Spleen (tissue), 11 donors: Measurements from ENCODE around the gene DDAH2. TPM values are rescaled to one million over a fixed set of nuclear protein-coding genes. Genes with fewer than 3 reads are reported as not detected.
A peak's percentile ranks its signal among the peaks of the same experiment; 100 is the strongest.

Source experiments
- DNase-seq: peaks from one replicate; pipeline ENCODE4 v3.0.0-alpha.2; 2020
- H3K27ac ChIP-seq, 8 donors: fragments of 200-600 bp; sonication (generic) in 7 of 8; 1 replicate in 4 of 8; 2 replicates in 4 of 8; pipeline versions ENCODE4 v1.5.0 to v1.8.0; 2016 to 2021; ENCODE audit warnings: inconsistent platforms in 4 of 8, mild to moderate bottlenecking in 4 of 8, moderate library complexity in 1 of 8
- H3K27me3 ChIP-seq, 7 donors: fragments of 200-600 bp; sonication (generic) in 6 of 7; replicated peaks in 1 of 7; 1 replicate in 4 of 7; 2 replicates in 3 of 7; pipeline versions ENCODE4 v1.5.0 to v1.8.0; 2016 to 2021; ENCODE audit warnings: inconsistent platforms in 3 of 7, mild to moderate bottlenecking in 1 of 7
- H3K36me3 ChIP-seq, 6 donors: fragments of 200-600 bp; sonication (generic) in 5 of 6; 1 replicate in 4 of 6; 2 replicates in 2 of 6; pipeline versions ENCODE4 v1.5.0 to v1.8.0; 2016 to 2021; ENCODE audit warnings: inconsistent platforms in 2 of 6
- H3K4me1 ChIP-seq, 6 donors: fragments of 200-600 bp; sonication (generic) in 5 of 6; 1 replicate in 3 of 6; 2 replicates in 3 of 6; pipeline versions ENCODE4 v1.5.0 to v1.8.0; 2016 to 2021; ENCODE audit warnings: inconsistent platforms in 3 of 6
- H3K4me3 ChIP-seq, 8 donors: fragments of 200-600 bp; sonication (generic) in 7 of 8; 1 replicate in 4 of 8; 2 replicates in 4 of 8; pipeline versions ENCODE4 v1.5.0 to v1.8.0; 2016 to 2021; ENCODE audit warnings: inconsistent platforms in 4 of 8, mild to moderate bottlenecking in 4 of 8, moderate library complexity in 2 of 8
- H3K9me3 ChIP-seq, 8 donors: fragments of 200-600 bp; sonication (generic) in 7 of 8; 1 replicate in 4 of 8; 2 replicates in 4 of 8; pipeline versions ENCODE4 v1.5.0 to v1.8.0; 2016 to 2021; ENCODE audit warnings: inconsistent platforms in 4 of 8
- POLR2A ChIP-seq, 3 donors: fragments of 450-650 bp; IDR thresholded peaks; one replicate each; pipeline ENCODE4 v1.5.1; 2017; ENCODE audit warnings: antibody characterized with exemption in 3 of 3, mild to moderate bottlenecking in 1 of 3
- POLR2AphosphoS5 ChIP-seq, 3 donors: sonication (generic); formaldehyde crosslinking; IDR thresholded peaks; one replicate each; pipeline ENCODE4 v1.5.1; 2017; ENCODE audit warnings: antibody characterized with exemption in 3 of 3
- WGBS, 5 donors: extraction: QIAGEN DNeasy Blood & Tissue Kit in 3 of 5; methylation state at CpG; one replicate each; pipeline versions ENCODE4 v1.1.5 to v1.1.7; 2013 to 2018; 5-methylcytosine and 5-hydroxymethylcytosine counted together
- intact Hi-C: fragments of 100-400 bp; cut with DNase I; formaldehyde crosslinking; loops from one replicate; pipeline ENCODE4 v1.15.0; 2023; ENCODE audit warnings: low total_unique reads
- polyA plus RNA-seq, 3 donors: library from polyadenylated mRNA; stranded (reverse); fragments of 200-250 nt; gene quantifications; one replicate each; pipeline ENCODE4 v1.2.1, GENCODE V29; 2013
- total RNA-seq, 7 donors: library from RNA; depleted of rRNA in 3 of 7; stranded (reverse); fragments of >200 nt in 3 of 7; fragmentation: NEBNext Ultra II Directional in 4 of 7; extraction: Animal tissue kit (Norgen Biotek cat#: 25700) in 4 of 7; gene quantifications; one replicate each; pipeline versions ENCODE4 v1.1.0 to v1.2.1, GENCODE V29; 2016 to 2021
- TF ChIP-seq, protein P1 (sequence below), 11 experiments: fragments of 200-600 bp in 7 of 11; fragments of 450-650 bp in 4 of 11; sonication (generic) in 4 of 11; IDR thresholded peaks in 8 of 11; conservative IDR thresholded peaks in 3 of 11; 1 replicate in 7 of 11; 2 replicates in 4 of 11; pipeline versions ENCODE4 v1.4.0 to v1.8.0; 2016 to 2021; ENCODE audit warnings: antibody characterized with exemption in 11 of 11, inconsistent platforms in 4 of 11, mild to moderate bottlenecking in 1 of 11
- donor health status: healthy with polysubstance abuse.
- donor health status: DM: no; HTN: no; CAD: no; lungs with moderate emphysema.
- donor health status: DM: no; HTN: no; CAD: no.
- donor health status: Bipolar disorder and iron deficiency.
- donor health status: healthy.
- donor health status: DM: no; HTN: no; CAD: no.
- donor health status: DM: yes; HTN: yes; CAD: no.

DDAH2 gene
- total and polyA plus RNA-seq, 10 donors, result 63.0 to 116 (median 76.7) TPM

DNA sequence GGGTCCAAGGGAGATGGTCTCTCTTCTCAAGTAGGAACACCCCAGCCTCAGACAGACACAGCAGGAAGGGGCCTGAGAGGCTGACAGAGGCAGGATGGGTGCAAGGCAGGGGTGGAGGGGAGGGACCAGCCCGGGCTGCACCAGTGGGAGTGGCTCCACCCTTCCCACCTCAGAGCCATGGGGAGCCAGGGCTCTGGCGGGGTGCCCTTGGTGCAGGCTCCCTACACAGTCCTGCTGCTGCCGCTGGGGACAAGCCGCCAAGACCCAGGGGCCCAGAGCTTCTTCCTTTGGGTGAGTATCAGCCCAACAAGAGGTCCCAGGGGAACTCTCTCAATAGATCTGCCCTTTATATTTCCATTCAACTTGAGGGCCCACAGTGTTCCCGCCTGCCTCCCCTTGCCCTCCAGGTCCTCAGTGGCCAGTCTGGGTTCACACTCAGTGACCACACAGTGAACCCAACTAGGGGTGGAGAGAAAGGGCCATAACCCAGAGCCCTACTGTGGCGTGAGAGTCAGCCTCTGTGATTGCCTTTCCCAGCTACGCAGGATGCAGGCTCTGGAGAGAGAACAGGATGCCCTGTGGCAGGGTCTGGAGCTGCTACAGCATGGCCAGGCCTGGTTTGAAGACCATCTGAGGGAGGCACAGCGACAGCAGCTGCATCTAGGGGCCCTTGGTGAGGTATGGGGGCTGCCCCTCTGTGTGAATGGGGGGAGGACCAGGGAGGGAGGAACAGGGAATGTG is 33.9 kb upstream of the DDAH2 start:
- Histone ChIP-seq H3K27me3 (no peaks in the 10 kb centered on the region), H3K4me3 (no peak overlapping the region), H3K27ac (peak overlapping the region in 3 of 8 donors; percentile 6 to 20 (median 10)), H3K9me3 (no peaks in the 10 kb centered on the region), H3K4me1 (peaks cover 0 to 18% (median 6%) of the 10 kb centered on the region in 6 donors), H3K36me3 (peaks cover 0 to 52% (median 7%) of the 10 kb centered on the region in 6 donors)
- peak; percentile 56 for DNase-seq
- 74 to 87% (median 83%) methylated on average over 8 of the region's 8 CpGs for WGBS, 5 donors
- intact Hi-C loops, result no loop called here
- TF ChIP-seq, protein P1, sequence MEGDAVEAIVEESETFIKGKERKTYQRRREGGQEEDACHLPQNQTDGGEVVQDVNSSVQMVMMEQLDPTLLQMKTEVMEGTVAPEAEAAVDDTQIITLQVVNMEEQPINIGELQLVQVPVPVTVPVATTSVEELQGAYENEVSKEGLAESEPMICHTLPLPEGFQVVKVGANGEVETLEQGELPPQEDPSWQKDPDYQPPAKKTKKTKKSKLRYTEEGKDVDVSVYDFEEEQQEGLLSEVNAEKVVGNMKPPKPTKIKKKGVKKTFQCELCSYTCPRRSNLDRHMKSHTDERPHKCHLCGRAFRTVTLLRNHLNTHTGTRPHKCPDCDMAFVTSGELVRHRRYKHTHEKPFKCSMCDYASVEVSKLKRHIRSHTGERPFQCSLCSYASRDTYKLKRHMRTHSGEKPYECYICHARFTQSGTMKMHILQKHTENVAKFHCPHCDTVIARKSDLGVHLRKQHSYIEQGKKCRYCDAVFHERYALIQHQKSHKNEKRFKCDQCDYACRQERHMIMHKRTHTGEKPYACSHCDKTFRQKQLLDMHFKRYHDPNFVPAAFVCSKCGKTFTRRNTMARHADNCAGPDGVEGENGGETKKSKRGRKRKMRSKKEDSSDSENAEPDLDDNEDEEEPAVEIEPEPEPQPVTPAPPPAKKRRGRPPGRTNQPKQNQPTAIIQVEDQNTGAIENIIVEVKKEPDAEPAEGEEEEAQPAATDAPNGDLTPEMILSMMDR (IDR thresholded peaks at IDR 0.05 in 8 of 11, conservative IDR thresholded peaks at IDR 0.05 in 3 of 11), result no peak
- no peak for TF ChIP-seq POLR2AphosphoS5 (IDR thresholded peaks at IDR 0.05)
- TF ChIP-seq POLR2A (IDR thresholded peaks at IDR 0.05), result no peak

DNA sequence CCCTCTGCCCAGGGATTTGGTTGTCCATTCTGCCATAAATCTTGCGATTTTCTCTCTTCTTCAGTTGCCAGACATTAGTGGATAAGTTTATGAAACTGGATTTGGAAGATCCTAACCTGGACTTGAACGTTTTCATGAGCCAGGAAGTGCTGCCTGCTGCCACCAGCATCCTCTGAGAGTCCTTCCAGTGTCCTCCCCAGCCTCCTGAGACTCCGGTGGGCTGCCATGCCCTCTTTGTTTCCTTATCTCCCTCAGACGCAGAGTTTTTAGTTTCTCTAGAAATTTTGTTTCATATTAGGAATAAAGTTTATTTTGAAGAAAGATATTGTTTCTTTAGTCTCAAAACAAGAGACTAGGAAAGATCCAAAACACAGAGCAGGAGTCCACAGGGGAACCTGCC is 33.3 kb upstream of the DDAH2 start, which contains the start of gene SAPCD1:
SAPCD1 (plus strand) TSS at position 301 of the 400 bp plus-strand sequence. CDS start 399 bp downstream, outside the sequence.
- H3K27me3 ChIP-seq, result no peaks in the 10 kb centered on the region
- DNase-seq, result peak; percentile 16
- 79 to 84% (median 82%) methylated on average over 4 of the region's 4 CpGs for WGBS, 5 donors
- peaks cover 0 to 15% (median 5%) of the 10 kb centered on the region in 6 donors for H3K4me1 ChIP-seq
- peak within 1 kb of the TSS in 3 of 8 donors; percentile 6 to 20 (median 10) for H3K27ac ChIP-seq
- intact Hi-C loops, result no loop called here
- H3K4me3 ChIP-seq, result no peak within 1 kb of the TSS
- peaks cover 0 to 52% (median 7%) of the 10 kb centered on the region in 6 donors for H3K36me3 ChIP-seq
- H3K9me3 ChIP-seq, result no peaks in the 10 kb centered on the region
- TF ChIP-seq POLR2A (IDR thresholded peaks at IDR 0.05) (no peak), POLR2AphosphoS5 (IDR thresholded peaks at IDR 0.05) (no peak)
- TF ChIP-seq, protein P1 (IDR thresholded peaks at IDR 0.05 in 8 of 11, conservative IDR thresholded peaks at IDR 0.05 in 3 of 11), result no peak

DNA sequence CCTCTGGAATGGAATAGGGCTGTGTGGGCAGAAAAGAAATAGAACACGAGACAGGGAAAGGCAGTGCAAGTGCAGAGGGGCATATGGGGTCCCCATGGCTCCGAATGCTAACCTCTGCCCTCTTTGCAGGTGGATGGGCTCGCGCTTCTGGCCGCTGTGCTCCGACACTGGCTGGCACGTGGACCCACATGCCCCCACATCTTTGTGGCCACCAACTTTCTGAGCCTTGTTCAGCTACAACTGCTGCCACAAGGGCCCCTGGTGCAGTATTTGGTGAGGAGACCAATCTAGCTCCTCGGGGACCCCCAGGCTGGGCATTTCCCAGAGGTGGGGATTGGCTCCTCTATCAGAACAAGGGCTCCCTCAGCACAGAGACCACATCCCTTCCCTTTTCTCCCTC is 32.2 kb upstream of the DDAH2 start:
- H3K27ac ChIP-seq, result no peak overlapping the region
- intact Hi-C loops, result no loop called here
- H3K9me3 ChIP-seq, result no peaks in the 10 kb centered on the region
- H3K4me1 ChIP-seq, result peaks cover 0 to 6% (median under 1%) of the 10 kb centered on the region in 6 donors
- no peaks in the 10 kb centered on the region for H3K27me3 ChIP-seq
- no peak overlapping the region for H3K4me3 ChIP-seq
- TF ChIP-seq, protein P1 (IDR thresholded peaks at IDR 0.05 in 8 of 11, conservative IDR thresholded peaks at IDR 0.05 in 3 of 11), result no peak
- no peak for TF ChIP-seq POLR2A (IDR thresholded peaks at IDR 0.05)
- no peak for TF ChIP-seq POLR2AphosphoS5 (IDR thresholded peaks at IDR 0.05)
- peaks cover 0 to 52% (median 7%) of the 10 kb centered on the region in 6 donors for H3K36me3 ChIP-seq
- 90 to 98% (median 96%) methylated on average over 8 of the region's 8 CpGs for WGBS, 5 donors
- DNase-seq, result peak; percentile 57

DNA sequence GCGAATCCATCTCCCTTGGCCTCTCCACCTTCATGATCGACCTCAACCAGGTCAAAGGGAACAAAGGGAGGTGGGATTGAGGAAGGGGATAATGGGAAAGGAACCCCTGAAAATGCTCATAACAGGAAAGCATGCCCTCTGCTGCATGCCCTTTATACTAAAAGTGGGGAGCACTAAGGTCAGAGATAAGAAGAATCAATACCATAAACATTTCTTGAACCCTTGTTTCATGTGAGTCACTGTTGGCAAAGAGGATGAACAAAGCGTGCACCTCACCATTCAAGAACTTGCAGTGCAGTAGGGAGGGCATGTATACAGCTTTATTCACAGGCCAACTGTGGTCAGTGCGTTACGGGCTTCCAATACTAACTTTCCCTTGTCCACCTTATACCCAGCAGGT is 31.7 kb upstream of the DDAH2 start:
- H3K27me3 ChIP-seq, result no peaks in the 10 kb centered on the region
- intact Hi-C loops, result no loop called here
- H3K27ac ChIP-seq, result no peak overlapping the region
- TF ChIP-seq POLR2AphosphoS5 (IDR thresholded peaks at IDR 0.05) (no peak), POLR2A (IDR thresholded peaks at IDR 0.05) (no peak)
- TF ChIP-seq, protein P1 (IDR thresholded peaks at IDR 0.05 in 8 of 11, conservative IDR thresholded peaks at IDR 0.05 in 3 of 11), result no peak
- H3K4me3 ChIP-seq, result no peak overlapping the region
- H3K4me1 ChIP-seq, result peaks cover 0 to under 1% (median 0%) of the 10 kb centered on the region in 6 donors
- DNase-seq, result no peak
- no peaks in the 10 kb centered on the region for H3K9me3 ChIP-seq
- WGBS, 5 donors, result 93 to 97% (median 94%) methylated on average over 5 of the region's 5 CpGs
- H3K36me3 ChIP-seq, result peaks cover 0 to 52% (median 7%) of the 10 kb centered on the region in 6 donors
